Neural progenitor cell (in vitro differentiated cells): ENCODE results near the gene MRPS27.

ENCODE experiments used
- CTCF ChIP-seq: fragments of 200-600 bp; sonication (generic); IDR thresholded peaks from 2 replicates; pipeline ENCODE4 v1.5.1; 2017; ENCODE audit warnings: antibody characterized with exemption, mild to moderate bottlenecking
- EZH2 ChIP-seq: fragments of 200-600 bp; sonication (generic); IDR thresholded peaks from 2 replicates; pipeline ENCODE4 v1.6.1; 2017; ENCODE audit warnings: antibody characterized with exemption, mild to moderate bottlenecking, moderate library complexity

- no peak for TF ChIP-seq CTCF
- TF ChIP-seq EZH2: no peak
Measured at GRCh38 chr5:72252008-72252407, 68.0 kb downstream of the MRPS27 start.
